ENCODE data around the gene PRDM16.

DNA sequence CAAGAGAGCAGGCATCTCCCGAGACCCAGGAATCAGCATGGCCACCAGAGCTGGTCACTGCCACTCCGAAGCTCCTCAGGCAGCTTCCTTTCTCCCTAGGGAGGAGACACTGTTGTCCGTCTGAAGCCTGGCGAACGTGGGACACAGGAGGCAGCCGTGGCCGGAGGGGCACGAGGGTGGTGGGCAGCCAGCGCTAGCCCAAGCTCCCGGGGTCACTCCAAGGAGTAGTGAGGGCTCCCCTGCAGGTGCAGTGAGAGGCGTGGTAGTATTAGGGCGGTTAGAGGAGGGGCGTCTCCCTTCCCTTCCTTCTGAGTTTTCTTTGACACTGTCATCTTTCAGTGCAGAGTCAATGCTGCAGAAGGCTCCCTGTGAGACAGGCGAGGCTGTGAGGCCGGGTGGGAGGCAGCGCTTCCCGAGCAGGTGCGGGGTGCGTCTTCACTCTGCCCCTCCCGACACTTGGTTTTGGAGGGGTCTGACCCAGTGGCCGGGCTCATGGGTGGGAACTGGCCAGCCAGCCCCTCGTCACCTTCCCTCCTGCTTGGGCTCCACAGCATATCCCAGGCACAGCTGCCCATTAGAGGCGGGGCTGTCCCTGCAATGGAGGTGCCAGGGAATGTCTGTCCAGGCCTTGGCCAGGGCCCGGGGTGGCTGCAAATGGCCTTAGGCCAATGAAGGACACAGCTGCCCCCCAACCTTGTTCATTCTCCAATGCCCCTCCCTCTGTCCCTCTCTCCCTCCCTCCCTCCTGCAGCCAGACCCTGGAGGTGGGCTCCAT, 213.8 kb downstream of the PRDM16 start:
- TF ChIP-seq, protein P1, sequence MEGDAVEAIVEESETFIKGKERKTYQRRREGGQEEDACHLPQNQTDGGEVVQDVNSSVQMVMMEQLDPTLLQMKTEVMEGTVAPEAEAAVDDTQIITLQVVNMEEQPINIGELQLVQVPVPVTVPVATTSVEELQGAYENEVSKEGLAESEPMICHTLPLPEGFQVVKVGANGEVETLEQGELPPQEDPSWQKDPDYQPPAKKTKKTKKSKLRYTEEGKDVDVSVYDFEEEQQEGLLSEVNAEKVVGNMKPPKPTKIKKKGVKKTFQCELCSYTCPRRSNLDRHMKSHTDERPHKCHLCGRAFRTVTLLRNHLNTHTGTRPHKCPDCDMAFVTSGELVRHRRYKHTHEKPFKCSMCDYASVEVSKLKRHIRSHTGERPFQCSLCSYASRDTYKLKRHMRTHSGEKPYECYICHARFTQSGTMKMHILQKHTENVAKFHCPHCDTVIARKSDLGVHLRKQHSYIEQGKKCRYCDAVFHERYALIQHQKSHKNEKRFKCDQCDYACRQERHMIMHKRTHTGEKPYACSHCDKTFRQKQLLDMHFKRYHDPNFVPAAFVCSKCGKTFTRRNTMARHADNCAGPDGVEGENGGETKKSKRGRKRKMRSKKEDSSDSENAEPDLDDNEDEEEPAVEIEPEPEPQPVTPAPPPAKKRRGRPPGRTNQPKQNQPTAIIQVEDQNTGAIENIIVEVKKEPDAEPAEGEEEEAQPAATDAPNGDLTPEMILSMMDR (conservative IDR thresholded peaks at IDR 0.05), result no peak
- no peak for TF ChIP-seq ZFX (IDR thresholded peaks at IDR 0.05)

Data from C4-2B (cell line).